ENCODE data around the gene LGR5.
"Not testable (repeated sequence)": the region's sequence is repeated elsewhere in the genome, so short reads cannot be mapped to it uniquely, and the experiment has no call there.

Gene LGR5

DNA sequence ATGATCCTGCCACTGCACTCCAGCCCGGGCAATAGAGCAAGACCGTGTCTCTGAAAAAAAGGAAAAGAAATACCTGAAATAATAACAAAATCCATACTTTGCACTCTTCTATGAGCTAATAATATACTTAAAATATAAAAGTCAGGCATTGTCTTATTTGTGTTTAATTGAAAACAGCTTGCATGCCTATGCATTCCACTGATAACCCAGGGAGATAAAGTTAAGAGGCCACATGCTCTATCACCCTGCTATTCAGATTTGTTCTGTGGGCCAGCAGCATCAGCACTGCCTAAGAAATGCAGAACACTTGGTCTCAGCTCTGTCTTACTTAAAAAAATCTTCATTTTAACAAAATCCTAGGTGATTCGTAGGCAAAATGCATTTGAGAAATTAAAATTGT, 99.2 kb downstream of the LGR5 start:
- Mint-ChIP-seq H3K27ac (no peak overlapping the region), H3K36me3 (ENCODE audit: low read depth) (no peaks in the 10 kb centered on the region), H3K9me3 (no peaks in the 10 kb centered on the region), H3K4me3 (no peak overlapping the region), H3K27me3 (no peaks in the 10 kb centered on the region), H3K4me1 (no peaks in the 10 kb centered on the region)
- DNase-seq (no peak), ATAC-seq (no peak)

DNA sequence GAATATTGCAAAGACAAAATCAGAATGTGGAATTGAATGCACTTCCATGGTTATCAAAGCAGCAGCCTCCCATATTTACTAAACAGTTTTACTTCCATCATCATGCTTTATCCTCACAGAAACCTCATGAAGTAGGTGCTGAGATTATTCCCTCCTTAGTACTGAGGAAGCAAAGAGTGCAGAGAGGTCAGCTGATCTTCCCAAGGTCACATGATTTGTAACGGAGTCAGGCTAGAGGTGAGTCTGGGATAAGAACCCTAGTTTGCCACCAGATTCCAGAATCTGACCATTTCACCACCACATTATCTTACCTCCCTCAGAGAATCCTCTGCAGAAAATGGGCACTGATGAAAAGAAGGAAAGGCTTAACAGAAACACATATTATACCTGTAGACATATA, 102.0 kb downstream of the LGR5 start:
- Mint-ChIP-seq H3K27ac (no peak overlapping the region), H3K9me3 (no peaks in the 10 kb centered on the region), H3K27me3 (no peaks in the 10 kb centered on the region), H3K36me3 (ENCODE audit: low read depth) (no peaks in the 10 kb centered on the region), H3K4me3 (no peak overlapping the region), H3K4me1 (peaks cover 3% of the 10 kb centered on the region)
- DNase-seq = no peak
- ATAC-seq = no peak

DNA sequence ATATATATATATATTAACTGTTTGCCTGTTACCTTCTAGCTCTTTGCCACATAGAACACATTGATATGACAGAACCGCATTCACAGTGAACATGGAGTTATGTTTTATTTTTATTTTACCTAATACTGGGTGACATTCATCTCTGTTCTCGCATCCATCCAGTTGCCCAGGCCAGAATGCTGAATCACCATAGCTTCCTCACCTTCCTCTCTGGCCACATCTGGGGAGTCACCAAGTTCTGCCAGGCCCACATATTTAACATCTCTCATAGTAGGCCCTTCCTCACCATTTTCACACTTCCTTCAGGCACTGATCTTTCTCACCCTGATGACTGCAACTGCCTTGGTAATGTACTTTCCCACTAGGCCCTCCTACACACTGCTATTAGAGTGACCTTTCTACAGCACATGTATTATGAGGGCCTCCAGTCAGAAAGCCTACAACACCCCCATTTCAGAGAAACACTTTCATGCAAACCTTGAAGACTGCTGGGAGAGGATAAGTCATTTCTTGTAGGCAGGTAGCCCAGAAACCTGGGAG, 106.8 kb downstream of the LGR5 start:
- ATAC-seq = peak; percentile 68

DNA sequence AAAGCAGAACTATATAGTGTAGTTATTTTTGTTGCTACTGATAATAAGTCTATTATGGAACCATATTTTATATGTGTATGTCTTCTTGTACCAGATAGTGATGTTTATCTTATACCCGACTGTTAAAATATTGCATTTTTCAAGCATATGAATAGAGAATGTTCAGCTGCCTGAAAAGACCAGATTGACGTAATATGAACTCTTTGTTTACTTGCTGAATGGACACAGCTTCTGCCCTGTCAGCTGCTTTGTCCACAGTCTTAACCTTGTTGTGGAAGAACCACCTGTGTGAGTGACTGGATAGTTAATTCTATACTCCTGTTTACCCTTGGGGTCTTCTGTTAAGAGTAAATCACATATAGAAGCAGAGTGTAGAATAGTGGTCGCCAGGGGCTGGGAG, 109.3 kb downstream of the LGR5 start:
- H3K27ac Mint-ChIP-seq = no peak overlapping the region
- no peaks in the 10 kb centered on the region for H3K9me3 Mint-ChIP-seq
- no peaks in the 10 kb centered on the region for H3K27me3 Mint-ChIP-seq
- ATAC-seq (no peak), DNase-seq (no peak)
- H3K4me1 Mint-ChIP-seq = peaks cover 3% of the 10 kb centered on the region
- H3K36me3 Mint-ChIP-seq (ENCODE audit: low read depth) = no peaks in the 10 kb centered on the region
- no peak overlapping the region for H3K4me3 Mint-ChIP-seq

More for the DNA sequence above, 106.8 kb downstream of the LGR5 start:
- Mint-ChIP-seq H3K27ac (no peak overlapping the region), H3K4me1 (peaks cover 3% of the 10 kb centered on the region), H3K27me3 (no peaks in the 10 kb centered on the region), H3K9me3 (no peaks in the 10 kb centered on the region), H3K4me3 (no peak overlapping the region), H3K36me3 (ENCODE audit: low read depth) (no peaks in the 10 kb centered on the region)
- no peak for DNase-seq

DNA sequence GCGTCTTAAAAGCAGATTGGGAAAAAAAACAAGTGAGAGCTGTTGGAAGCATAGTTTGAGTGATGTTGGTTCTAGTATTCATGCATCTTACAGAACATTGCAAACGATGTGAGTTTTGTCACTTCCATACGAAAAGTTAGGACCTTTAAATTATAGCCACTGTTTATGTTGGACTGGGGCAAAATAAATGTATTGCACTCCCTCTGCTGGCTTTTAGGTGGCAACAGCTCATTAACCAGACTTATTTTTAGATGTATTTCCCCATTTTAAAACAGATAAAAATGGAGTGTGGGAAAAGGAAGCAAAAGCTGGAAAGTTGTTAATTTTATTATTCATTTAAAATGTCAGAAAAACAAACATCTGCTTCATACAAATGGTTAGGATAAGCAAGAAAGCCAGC, 111.9 kb downstream of the LGR5 start:
- Mint-ChIP-seq H3K4me1 (peaks cover under 1% of the 10 kb centered on the region), H3K36me3 (ENCODE audit: low read depth) (no peaks in the 10 kb centered on the region), H3K27ac (no peak overlapping the region), H3K4me3 (no peak overlapping the region), H3K9me3 (no peaks in the 10 kb centered on the region), H3K27me3 (no peaks in the 10 kb centered on the region)
- no peak for DNase-seq
- ATAC-seq = no peak

DNA sequence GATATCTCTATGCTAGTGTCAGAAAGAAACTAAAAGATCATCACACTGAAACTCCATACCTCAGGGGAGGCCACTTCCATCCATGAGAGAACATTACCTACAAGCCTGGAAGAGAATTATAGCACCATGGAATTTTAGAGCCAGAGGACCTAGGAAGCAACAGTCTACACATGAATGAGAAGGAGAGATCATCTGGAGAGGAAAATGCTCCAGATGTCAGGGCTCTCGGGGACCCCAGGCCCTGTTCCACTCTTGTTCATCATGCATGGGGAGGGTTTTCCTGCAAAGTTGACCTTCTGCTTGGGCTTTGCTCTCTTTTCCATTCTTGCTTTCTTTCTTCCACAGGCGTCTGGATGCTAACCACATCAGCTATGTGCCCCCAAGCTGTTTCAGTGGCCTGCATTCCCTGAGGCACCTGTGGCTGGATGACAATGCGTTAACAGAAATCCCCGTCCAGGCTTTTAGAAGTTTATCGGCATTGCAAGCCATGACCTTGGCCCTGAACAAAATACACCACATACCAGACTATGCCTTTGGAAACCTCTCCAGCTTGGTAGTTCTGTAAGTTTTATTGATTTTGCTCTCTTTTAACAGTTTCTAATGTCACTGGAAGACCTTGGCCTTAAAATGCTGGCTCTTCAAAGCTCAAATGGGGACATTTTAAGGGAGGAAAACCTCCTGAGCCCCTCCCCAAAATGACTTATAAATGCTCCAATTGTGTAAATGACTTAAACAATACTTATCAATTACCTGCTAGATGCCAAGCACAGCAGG, 113.3 kb downstream of the LGR5 start:
- H3K4me1 Mint-ChIP-seq = no peaks in the 10 kb centered on the region
- no peak for ATAC-seq
- DNase-seq = no peak
- no peaks in the 10 kb centered on the region for H3K36me3 Mint-ChIP-seq (ENCODE audit: low read depth)
- H3K4me3 Mint-ChIP-seq = no peak overlapping the region
- H3K27ac Mint-ChIP-seq = no peak overlapping the region
- H3K9me3 Mint-ChIP-seq = no peaks in the 10 kb centered on the region
- no peaks in the 10 kb centered on the region for H3K27me3 Mint-ChIP-seq

DNA sequence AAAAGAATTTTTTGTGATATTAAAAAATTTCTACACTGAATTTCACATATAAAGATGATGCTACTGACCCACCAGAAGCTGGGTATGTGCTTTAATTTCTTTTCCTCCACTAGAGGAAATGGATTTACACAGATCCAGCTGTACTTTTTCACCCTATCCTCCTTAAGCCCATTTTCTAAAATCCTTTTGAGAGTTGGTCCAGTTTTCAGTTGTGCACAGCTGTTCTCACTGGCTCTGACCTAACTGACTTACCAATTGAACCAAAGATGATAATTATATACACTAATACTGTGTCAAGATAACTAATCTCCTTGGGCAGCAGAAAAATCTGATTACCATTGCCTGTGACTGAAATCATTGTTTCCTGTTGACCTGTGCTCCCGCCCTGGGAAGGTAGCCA, 115.6 kb downstream of the LGR5 start:
- no peak for DNase-seq
- Mint-ChIP-seq H3K4me1 (no peaks in the 10 kb centered on the region), H3K36me3 (ENCODE audit: low read depth) (no peaks in the 10 kb centered on the region), H3K9me3 (no peaks in the 10 kb centered on the region), H3K27ac (no peak overlapping the region), H3K27me3 (no peaks in the 10 kb centered on the region), H3K4me3 (no peak overlapping the region)
- no peak for ATAC-seq

DNA sequence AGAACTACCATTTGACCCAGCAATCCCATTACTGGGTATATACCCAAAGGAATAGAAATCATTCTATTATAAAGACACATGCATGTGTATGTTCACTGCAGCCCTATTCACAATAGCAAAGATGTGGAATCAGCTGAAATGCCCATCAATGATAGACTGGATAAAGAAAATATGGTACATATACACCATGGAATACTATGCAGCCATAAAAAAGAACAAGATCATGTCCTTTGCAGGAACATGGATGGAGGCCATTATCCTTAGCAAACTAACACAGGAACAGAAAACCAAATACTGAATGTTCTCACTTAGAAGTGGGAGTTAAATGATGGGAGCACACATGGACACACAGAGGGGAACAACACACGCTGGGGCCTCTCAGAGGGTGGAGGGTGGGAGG, 116.2 kb downstream of the LGR5 start:
- not testable (repeated sequence) for H3K4me3 Mint-ChIP-seq; H3K36me3 Mint-ChIP-seq (ENCODE audit: low read depth); DNase-seq; ATAC-seq; H3K27ac Mint-ChIP-seq; H3K27me3 Mint-ChIP-seq; H3K4me1 Mint-ChIP-seq; H3K9me3 Mint-ChIP-seq

DNA sequence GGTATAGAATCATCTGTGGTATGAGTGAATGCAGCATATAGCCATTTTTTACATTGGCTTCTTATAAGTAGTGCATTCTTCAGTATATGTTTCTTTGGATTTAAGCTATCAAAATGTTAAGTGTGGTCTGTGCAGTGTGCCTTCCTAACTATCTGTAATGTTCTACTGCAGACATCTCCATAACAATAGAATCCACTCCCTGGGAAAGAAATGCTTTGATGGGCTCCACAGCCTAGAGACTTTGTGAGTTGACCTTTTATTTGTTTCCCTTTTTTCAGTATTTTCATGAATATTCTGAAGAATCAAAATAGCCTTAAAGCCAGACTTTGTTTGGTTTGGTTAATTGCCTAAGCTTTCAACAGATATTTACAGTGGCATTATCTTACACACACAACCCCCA, 116.8 kb downstream of the LGR5 start:
- no peak for DNase-seq
- no peaks in the 10 kb centered on the region for H3K9me3 Mint-ChIP-seq
- no peak overlapping the region for H3K4me3 Mint-ChIP-seq
- H3K27me3 Mint-ChIP-seq = no peaks in the 10 kb centered on the region
- H3K4me1 Mint-ChIP-seq = no peaks in the 10 kb centered on the region
- H3K36me3 Mint-ChIP-seq (ENCODE audit: low read depth) = no peaks in the 10 kb centered on the region
- no peak for ATAC-seq
- H3K27ac Mint-ChIP-seq = no peak overlapping the region

DNA sequence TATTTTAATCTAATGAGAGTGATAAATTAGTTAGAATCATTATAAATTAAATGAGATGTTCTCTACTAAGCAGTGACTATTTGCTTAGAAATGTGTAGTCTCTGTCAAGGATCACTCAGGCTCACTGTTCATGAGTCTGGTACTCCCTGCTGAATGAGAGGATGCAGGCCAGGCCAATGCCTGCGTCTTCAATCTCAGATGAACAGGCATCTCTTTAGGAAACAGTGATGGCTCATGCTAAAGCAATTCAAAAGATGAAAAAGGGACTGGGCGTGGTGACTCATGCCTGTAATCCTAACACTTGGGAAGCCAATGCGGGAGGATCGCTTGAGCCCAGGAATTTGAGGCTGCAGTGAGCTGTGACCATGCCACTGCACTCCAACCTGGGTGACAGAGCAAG, 117.3 kb downstream of the LGR5 start:
- Mint-ChIP-seq H3K9me3 (no peaks in the 10 kb centered on the region), H3K27me3 (no peaks in the 10 kb centered on the region), H3K4me1 (no peaks in the 10 kb centered on the region), H3K36me3 (ENCODE audit: low read depth) (no peaks in the 10 kb centered on the region), H3K4me3 (no peak overlapping the region), H3K27ac (no peak overlapping the region)
- DNase-seq (no peak), ATAC-seq (no peak)

DNA sequence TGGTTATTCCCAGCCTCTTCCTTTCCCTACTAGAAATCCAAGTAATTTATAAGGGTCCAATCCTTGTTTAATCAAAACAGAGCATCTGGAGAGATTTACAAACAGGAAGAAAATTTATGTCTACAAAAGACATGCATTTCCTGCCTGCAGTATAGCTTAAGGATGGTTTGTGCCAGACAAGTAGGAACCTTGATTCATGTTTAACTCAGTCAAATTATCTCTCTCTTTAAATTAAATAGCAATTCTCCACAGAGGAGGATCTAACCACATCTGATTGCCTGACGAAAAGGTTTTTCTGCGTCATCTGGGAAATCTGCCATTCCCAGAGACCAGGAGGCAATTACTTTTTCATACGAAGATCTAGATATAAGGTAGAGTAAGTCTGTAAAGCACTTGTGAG, 118.8 kb downstream of the LGR5 start:
- Mint-ChIP-seq H3K4me1 (no peaks in the 10 kb centered on the region), H3K4me3 (no peak overlapping the region), H3K27ac (no peak overlapping the region), H3K36me3 (ENCODE audit: low read depth) (no peaks in the 10 kb centered on the region), H3K27me3 (no peaks in the 10 kb centered on the region), H3K9me3 (no peaks in the 10 kb centered on the region)
- ATAC-seq = no peak
- no peak for DNase-seq

DNA sequence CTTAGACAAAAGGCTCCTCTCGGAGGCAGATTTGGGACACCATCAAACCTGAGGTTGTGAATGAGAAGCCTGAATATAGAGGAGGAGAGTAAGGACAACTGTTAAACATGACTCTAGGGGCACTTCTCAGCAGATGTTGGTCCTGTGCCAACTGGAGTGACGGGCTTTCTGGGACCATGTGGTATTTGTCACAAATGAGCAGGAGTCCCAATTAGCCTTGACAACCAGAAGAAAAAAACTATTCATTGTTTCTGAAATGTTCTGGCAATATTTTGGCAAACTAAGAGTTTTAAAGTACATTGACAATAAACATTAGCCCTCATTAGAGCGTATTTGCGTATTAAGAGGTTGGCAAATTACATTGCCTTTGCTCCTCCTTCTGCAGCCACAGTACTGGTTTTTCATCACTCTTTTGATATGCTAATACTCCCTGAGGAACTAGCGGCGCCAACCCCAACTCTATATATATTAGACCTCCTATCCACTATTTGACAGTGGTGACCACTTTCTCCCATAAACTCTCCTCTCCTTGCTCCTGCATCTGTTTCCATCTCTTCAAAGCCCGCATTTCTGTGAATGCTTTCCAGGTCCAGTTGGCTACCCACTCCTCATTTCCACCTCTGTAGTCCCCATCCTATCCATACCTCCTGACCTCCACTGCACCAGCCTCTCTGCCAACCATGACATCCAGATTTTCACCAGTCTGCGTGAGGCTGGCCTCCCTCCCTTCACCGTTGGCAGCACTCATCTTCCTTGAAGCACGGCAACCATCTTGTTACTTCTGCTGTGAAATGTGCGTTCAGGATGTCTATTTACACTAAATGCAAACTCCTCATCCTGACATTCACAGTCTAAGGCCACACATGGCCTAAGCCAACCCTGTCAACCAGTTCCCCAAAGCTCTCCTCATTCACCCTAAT, 123.3 kb downstream of the LGR5 start:
- no peak for DNase-seq
- H3K27me3 Mint-ChIP-seq = peaks cover 2% of the 10 kb centered on the region

DNA sequence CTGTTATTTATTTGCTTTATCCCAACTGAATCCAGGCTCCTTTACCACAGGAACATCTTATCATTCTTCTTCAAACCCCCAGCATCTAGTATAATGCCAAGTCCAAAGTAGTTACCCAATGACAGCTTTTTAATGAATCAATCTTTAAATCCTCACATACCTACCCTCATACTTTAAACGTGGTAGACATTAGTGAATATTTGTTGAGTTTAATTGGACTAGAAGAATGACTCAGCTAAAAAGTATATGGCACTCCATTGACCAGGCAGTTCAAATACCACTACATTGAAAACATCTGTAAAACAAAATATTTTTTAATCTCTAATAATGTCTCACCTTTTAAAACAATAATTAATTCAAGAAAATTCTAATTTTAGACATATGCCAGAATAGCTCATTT, 125.9 kb downstream of the LGR5 start:
- Mint-ChIP-seq H3K4me1 (no peaks in the 10 kb centered on the region), H3K27ac (no peak overlapping the region), H3K36me3 (ENCODE audit: low read depth) (no peaks in the 10 kb centered on the region), H3K4me3 (no peak overlapping the region), H3K27me3 (peaks cover 9% of the 10 kb centered on the region), H3K9me3 (no peaks in the 10 kb centered on the region)
- ATAC-seq (no peak), DNase-seq (no peak)

More for the DNA sequence above, 123.3 kb downstream of the LGR5 start:
- no peaks in the 10 kb centered on the region for H3K4me1 Mint-ChIP-seq
- H3K27ac Mint-ChIP-seq = no peak overlapping the region
- no peak overlapping the region for H3K4me3 Mint-ChIP-seq
- no peaks in the 10 kb centered on the region for H3K9me3 Mint-ChIP-seq
- H3K36me3 Mint-ChIP-seq (ENCODE audit: low read depth) = no peaks in the 10 kb centered on the region
- no peak for ATAC-seq

DNA sequence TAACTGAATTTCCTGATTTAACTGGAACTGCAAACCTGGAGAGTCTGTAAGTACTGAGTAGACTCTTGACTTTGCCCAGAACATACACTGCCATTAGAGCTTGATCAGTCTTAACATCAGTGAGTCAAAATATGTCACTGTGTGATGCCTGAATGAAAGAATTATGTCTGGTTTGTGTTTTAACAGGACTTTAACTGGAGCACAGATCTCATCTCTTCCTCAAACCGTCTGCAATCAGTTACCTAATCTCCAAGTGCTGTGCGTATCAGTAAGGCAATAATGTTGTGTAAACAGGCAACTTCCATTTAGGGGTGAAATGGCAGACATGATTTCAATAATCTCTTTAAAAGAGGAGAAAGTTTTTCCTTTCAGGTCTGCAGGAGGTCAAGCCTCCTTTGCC, 127.1 kb downstream of the LGR5 start:
- ATAC-seq = no peak
- Mint-ChIP-seq H3K4me3 (no peak overlapping the region), H3K9me3 (no peaks in the 10 kb centered on the region), H3K27me3 (peaks cover 10% of the 10 kb centered on the region), H3K36me3 (ENCODE audit: low read depth) (no peaks in the 10 kb centered on the region), H3K27ac (no peak overlapping the region), H3K4me1 (no peaks in the 10 kb centered on the region)
- DNase-seq = no peak

DNA sequence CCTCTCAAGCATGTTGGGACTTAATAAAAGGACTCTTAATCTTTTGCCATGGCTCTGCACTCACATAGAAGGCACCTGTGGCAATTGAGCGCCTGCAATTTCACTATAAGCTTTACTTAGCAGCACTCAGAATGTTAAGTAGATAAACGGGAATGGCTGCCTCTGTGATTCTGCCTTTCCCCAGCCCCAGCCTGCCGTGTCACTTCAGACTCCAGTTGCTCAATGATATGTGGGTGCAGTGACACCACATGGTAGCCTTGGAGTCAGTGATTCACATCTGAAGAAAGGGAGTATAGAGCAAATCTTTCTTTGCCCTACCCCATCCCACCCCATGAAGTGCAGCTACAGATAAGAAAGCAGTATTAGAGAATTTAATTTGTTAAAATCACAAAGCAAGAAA, 127.9 kb downstream of the LGR5 start:
- ATAC-seq = no peak
- peaks cover 13% of the 10 kb centered on the region for H3K27me3 Mint-ChIP-seq
- H3K27ac Mint-ChIP-seq = no peak overlapping the region
- no peaks in the 10 kb centered on the region for H3K4me1 Mint-ChIP-seq
- no peaks in the 10 kb centered on the region for H3K36me3 Mint-ChIP-seq (ENCODE audit: low read depth)
- H3K4me3 Mint-ChIP-seq = no peak overlapping the region
- no peaks in the 10 kb centered on the region for H3K9me3 Mint-ChIP-seq
- DNase-seq = no peak
